ENCODE data around the gene BTNL3. TPM values are rescaled to one million over a fixed set of nuclear protein-coding genes. Genes with fewer than 3 reads are reported as not detected.

BTNL3 gene
- total and polyA plus RNA-seq, 10 of the 15 experiments (the other 5 are each of a cell fraction or from before 2014, with no cell fraction given) = 0.39 TPM; not detected in 9

- TF ChIP-seq RB1 (IDR thresholded peaks at IDR 0.05; ENCODE audit: borderline replicate concordance) = no peak
- no peak for TF ChIP-seq TCF7 (IDR thresholded peaks at IDR 0.05; ENCODE audit: borderline replicate concordance)
Measured at GRCh38 chr5:180969406-180969805, 19.2 kb upstream of the BTNL3 start (continued).

- ChIA-PET CTCF (no interaction called here), POLR2A (no interaction called here), RAD21 (ENCODE audit: unreplicated experiment) (no interaction called here), SMC1A (ENCODE audit: uncharacterized antibody, unreplicated experiment) (no interaction called here)
- no peaks in the 10 kb centered on the region for H4K20me1 ChIP-seq (ENCODE audit: control insufficient read depth, insufficient read depth)
- H3K4me2 ChIP-seq (ENCODE audit: control insufficient read depth, insufficient read depth) = no peak overlapping the region
- intact Hi-C loops (cut with micrococcal nuclease; ENCODE audit: unreplicated experiment) = loop anchor here (10.0 kb wide), 1 partner anchor 184 kb away; no protein-coding TSS in a partner anchor
- peaks cover 6% of the 10 kb centered on the region for H3K4me1 ChIP-seq (ENCODE audit: control insufficient read depth, insufficient read depth, low read length)
- no peak overlapping the region for H3K9ac ChIP-seq (ENCODE audit: control insufficient read depth, insufficient read depth, low read length)
- H2AFZ ChIP-seq (ENCODE audit: control insufficient read depth, low read depth, low read length) = no peak overlapping the region
- FAIRE-seq = no peak
- no peaks in the 10 kb centered on the region for H3K36me3 ChIP-seq (ENCODE audit: control insufficient read depth in 2 of 2, insufficient read depth in 2 of 2, low read length in 1 of 2)
- H3K27ac ChIP-seq (ENCODE audit: control insufficient read depth, insufficient read depth) = no peak overlapping the region
- no peaks in the 10 kb centered on the region for H3K27me3 ChIP-seq (replicated peaks in 1 of 2; ENCODE audit: control insufficient read depth in 2 of 2, insufficient read depth in 2 of 2, low read length in 1 of 2)
- no peak for ATAC-seq
- no peak for TF ChIP-seq E2F8 (IDR thresholded peaks at IDR 0.05; ENCODE audit: low read depth, partially characterized antibody)
- no peak for TF ChIP-seq PKNOX1 (IDR thresholded peaks at IDR 0.05)
- TF ChIP-seq ESRRA (IDR thresholded peaks at IDR 0.05; ENCODE audit: low read length) = no peak
- no peaks in the 10 kb centered on the region for H3K79me2 ChIP-seq (ENCODE audit: control insufficient read depth, insufficient read depth, low read length)
- DNase-seq (ENCODE audit: low read depth, low spot score) = no peak
- H3K9me3 ChIP-seq (replicated peaks; ENCODE audit: control insufficient read depth, insufficient read depth, low read length) = no peaks in the 10 kb centered on the region; the same call in none of the 3 replicates
- 90% methylated on average over 22 of the region's 31 CpGs for WGBS (ENCODE audit: insufficient coverage, insufficient replicate concordance, low lambda C conversion rate, missing lambda C conversion rate)
- H3K4me3 ChIP-seq = no peak overlapping the region
- BruUV-seq (replicated peaks) = no TSS peak
- in situ Hi-C loops (cut with MboI) = no loop called here
Measured at GRCh38 chr5:180970336-180970735, 18.3 kb upstream of the BTNL3 start.
